Endothelial cell (in vitro differentiated cells): Measurements from ENCODE around the gene QPRT. TPM values are rescaled to one million over a fixed set of nuclear protein-coding genes. Genes with fewer than 3 reads are reported as not detected.
"Not testable (repeated sequence)": the region's sequence is repeated elsewhere in the genome, so short reads cannot be mapped to it uniquely, and the experiment has no call there.

Experiments
- DNase-seq: peaks from one replicate; pipeline ENCODE4 v3.0.0; 2021; ENCODE audit warnings: low spot score
- H3K27ac Mint-ChIP-seq: one replicate; pipeline ENCODE4 v1.8.0; 2021; ENCODE audit warnings: mixed read lengths, inconsistent platforms; ENCODE audit not compliant: unreplicated experiment
- H3K27me3 Mint-ChIP-seq: one replicate; pipeline ENCODE4 v1.8.0; 2021; ENCODE audit warnings: mild to moderate bottlenecking, moderate library complexity, mixed read lengths, inconsistent platforms; ENCODE audit not compliant: unreplicated experiment
- H3K36me3 Mint-ChIP-seq: one replicate; pipeline ENCODE4 v1.8.0; 2021; ENCODE audit warnings: mild to moderate bottlenecking, low read depth, mixed read lengths, inconsistent platforms; ENCODE audit not compliant: unreplicated experiment
- H3K4me1 Mint-ChIP-seq: one replicate; pipeline ENCODE4 v1.8.0; 2021; ENCODE audit warnings: mild to moderate bottlenecking, mixed read lengths, inconsistent platforms; ENCODE audit not compliant: unreplicated experiment
- H3K4me3 Mint-ChIP-seq: one replicate; pipeline ENCODE4 v1.8.0; 2021; ENCODE audit warnings: mild to moderate bottlenecking, mixed read lengths, inconsistent platforms; ENCODE audit not compliant: unreplicated experiment
- H3K9me3 Mint-ChIP-seq: one replicate; pipeline ENCODE4 v1.8.0; 2021; ENCODE audit warnings: mixed read lengths, inconsistent platforms; ENCODE audit not compliant: unreplicated experiment
- total RNA-seq: library from RNA; stranded (reverse); fragmentation: NEBNext Ultra II Directional; extraction: Animal tissue kit (Norgen Biotek cat#: 25700); gene quantifications from one replicate; pipeline ENCODE4 v1.2.1, GENCODE V29; 2021; ENCODE audit not compliant: unreplicated experiment
- TF ChIP-seq, protein P1 (sequence below): fragments of 200-600 bp; sonication (generic); IDR thresholded peaks from one replicate; pipeline ENCODE4 v1.5.0; 2021; ENCODE audit warnings: antibody characterized with exemption; ENCODE audit not compliant: unreplicated experiment

QPRT gene
- total RNA-seq, 1 donor from 2014 or later, result 30.4 TPM

DNA sequence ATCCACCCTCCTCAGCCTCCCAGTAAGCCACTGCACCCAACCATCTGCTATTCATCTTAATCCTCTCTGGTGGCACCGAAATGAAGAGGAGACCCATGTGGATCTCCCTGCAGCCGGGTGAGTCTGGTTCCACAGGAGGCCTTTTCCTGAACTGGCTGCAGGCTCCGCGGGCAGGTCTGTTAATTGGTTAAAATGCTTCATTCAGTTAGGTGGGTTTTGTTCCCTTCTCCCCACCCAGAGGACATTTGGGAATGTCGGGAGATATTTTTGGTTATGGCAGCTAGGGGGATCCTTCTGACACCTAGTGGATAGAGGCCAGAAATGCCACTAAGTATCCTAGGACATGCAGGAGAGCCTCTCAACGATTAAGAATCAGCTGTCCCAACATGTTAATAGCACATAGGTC is 50.1 kb downstream of the QPRT start:
- peaks cover 2% of the 10 kb centered on the region for H3K27me3 Mint-ChIP-seq
- H3K36me3 Mint-ChIP-seq, result peaks cover 8% of the 10 kb centered on the region
- H3K4me1 Mint-ChIP-seq, result no peaks in the 10 kb centered on the region
- DNase-seq, result peak; percentile 17
- no peak overlapping the region for H3K4me3 Mint-ChIP-seq
- H3K27ac Mint-ChIP-seq, result no peak overlapping the region
- TF ChIP-seq, protein P1, sequence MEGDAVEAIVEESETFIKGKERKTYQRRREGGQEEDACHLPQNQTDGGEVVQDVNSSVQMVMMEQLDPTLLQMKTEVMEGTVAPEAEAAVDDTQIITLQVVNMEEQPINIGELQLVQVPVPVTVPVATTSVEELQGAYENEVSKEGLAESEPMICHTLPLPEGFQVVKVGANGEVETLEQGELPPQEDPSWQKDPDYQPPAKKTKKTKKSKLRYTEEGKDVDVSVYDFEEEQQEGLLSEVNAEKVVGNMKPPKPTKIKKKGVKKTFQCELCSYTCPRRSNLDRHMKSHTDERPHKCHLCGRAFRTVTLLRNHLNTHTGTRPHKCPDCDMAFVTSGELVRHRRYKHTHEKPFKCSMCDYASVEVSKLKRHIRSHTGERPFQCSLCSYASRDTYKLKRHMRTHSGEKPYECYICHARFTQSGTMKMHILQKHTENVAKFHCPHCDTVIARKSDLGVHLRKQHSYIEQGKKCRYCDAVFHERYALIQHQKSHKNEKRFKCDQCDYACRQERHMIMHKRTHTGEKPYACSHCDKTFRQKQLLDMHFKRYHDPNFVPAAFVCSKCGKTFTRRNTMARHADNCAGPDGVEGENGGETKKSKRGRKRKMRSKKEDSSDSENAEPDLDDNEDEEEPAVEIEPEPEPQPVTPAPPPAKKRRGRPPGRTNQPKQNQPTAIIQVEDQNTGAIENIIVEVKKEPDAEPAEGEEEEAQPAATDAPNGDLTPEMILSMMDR, result peak; percentile 59
- no peaks in the 10 kb centered on the region for H3K9me3 Mint-ChIP-seq

- TF ChIP-seq, protein P1, result no peak
- Mint-ChIP-seq H3K4me1 (no peaks in the 10 kb centered on the region), H3K27me3 (peaks cover 2% of the 10 kb centered on the region), H3K27ac (no peak overlapping the region), H3K4me3 (no peak overlapping the region), H3K9me3 (no peaks in the 10 kb centered on the region), H3K36me3 (peaks cover 9% of the 10 kb centered on the region)
- DNase-seq, result no peak
Observed at GRCh38 chr16:29730649-29731048, 51.7 kb downstream of the QPRT start.

GRCh38 chr16:29731768-29732601 is 53.0 kb downstream of the QPRT start:
- not testable (repeated sequence) for H3K4me1 Mint-ChIP-seq, H3K27me3 Mint-ChIP-seq, H3K4me3 Mint-ChIP-seq, H3K9me3 Mint-ChIP-seq, DNase-seq, H3K27ac Mint-ChIP-seq
- H3K36me3 Mint-ChIP-seq, result peaks cover 12% of the 10 kb centered on the region

DNA sequence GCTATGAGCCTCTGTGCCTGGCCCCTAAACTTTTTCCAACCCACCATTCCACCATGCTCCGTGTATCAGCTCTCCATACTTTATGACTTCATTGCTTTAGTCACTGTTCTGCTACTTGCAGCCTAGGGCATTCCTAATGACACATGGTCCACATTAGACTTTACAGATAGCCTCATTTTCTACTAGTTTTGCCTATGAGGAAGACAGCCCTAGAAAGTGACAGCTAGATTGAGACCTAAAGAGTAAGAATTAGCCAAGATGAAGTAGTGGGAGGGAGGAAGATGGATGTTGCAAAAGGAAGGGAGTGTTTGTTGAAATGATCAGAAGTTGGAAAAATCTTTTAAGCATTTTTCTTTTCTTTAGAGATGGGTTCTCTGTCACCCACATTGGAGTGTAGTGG is 55.8 kb downstream of the QPRT start:
- no peaks in the 10 kb centered on the region for H3K4me1 Mint-ChIP-seq
- peaks cover 8% of the 10 kb centered on the region for H3K36me3 Mint-ChIP-seq
- TF ChIP-seq, protein P1, result no peak
- H3K27ac Mint-ChIP-seq, result no peak overlapping the region
- H3K27me3 Mint-ChIP-seq, result no peaks in the 10 kb centered on the region
- no peaks in the 10 kb centered on the region for H3K9me3 Mint-ChIP-seq
- no peak overlapping the region for H3K4me3 Mint-ChIP-seq
- no peak for DNase-seq

GRCh38 chr16:29736112-29736511 is 57.1 kb downstream of the QPRT start:
- Mint-ChIP-seq H3K4me1 (peaks cover 3% of the 10 kb centered on the region), H3K4me3 (no peak overlapping the region), H3K9me3 (no peaks in the 10 kb centered on the region), H3K27me3 (no peaks in the 10 kb centered on the region), H3K27ac (no peak overlapping the region), H3K36me3 (peaks cover 8% of the 10 kb centered on the region)
- DNase-seq, result no peak
- TF ChIP-seq, protein P1, result no peak
